OCI-LY1 (cell line): ENCODE data around the gene MAPK11.

Experiments used
- EZH2 ChIP-seq: fragments of 200-600 bp; sonication (generic), shearing (Covaris generic); IDR thresholded peaks from 2 replicates; pipeline ENCODE4 v1.8.0; 2017; ENCODE audit warnings: borderline replicate concordance, mixed run types, mild to moderate bottlenecking, antibody characterized with exemption, low read length, moderate library complexity, mixed read lengths
- TF ChIP-seq, protein P1 (sequence below): fragments of 200-600 bp; sonication (generic), shearing (Covaris generic); IDR thresholded peaks from 2 replicates; pipeline ENCODE4 v1.5.1; 2017; ENCODE audit warnings: mild to moderate bottlenecking, antibody characterized with exemption, low read length, moderate library complexity, mixed read lengths

DNA sequence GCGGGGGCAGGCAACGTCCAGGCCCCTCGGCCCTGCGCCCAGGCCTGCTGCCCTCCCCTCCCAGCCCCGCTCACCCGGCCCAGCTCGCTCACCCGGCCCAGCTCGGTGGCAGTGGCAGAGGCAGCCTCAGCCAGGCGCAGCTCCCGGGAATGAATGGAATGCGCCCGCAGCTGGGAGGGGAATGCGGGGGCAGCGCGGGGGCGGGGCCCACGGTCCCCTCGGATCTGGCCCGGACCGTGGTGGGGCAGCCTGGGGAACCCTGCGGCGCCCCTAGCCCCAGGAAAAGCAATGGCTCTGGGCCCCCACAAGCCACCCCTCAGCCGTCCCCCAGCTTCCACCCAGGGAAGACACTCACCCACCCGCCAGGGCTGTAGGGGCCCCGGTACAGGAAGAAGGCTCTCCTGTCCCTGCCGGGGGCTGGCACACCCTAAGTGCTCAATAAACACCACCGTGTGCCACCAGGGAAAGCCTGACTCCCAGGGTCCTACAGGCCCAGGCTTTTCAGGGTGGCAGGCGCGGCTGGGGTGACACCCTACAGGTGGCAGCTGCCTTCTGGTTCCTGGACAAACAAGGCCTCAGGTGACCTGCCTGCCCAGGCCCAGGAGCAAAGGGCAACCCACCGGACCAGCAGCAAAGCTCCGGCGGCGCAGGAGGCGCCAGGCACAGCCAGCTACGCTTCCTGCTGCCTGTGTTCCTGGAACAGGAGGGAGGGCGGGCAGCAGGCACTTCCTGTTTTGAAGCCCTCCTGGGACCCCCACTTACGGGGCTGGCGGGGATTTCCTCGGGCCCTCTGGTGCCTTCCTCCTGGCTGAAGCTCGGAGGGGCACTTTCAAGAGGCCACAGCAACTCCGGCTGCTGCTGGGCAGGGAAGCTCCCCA, 23.5 kb upstream of the MAPK11 start:
- TF ChIP-seq, protein P1, sequence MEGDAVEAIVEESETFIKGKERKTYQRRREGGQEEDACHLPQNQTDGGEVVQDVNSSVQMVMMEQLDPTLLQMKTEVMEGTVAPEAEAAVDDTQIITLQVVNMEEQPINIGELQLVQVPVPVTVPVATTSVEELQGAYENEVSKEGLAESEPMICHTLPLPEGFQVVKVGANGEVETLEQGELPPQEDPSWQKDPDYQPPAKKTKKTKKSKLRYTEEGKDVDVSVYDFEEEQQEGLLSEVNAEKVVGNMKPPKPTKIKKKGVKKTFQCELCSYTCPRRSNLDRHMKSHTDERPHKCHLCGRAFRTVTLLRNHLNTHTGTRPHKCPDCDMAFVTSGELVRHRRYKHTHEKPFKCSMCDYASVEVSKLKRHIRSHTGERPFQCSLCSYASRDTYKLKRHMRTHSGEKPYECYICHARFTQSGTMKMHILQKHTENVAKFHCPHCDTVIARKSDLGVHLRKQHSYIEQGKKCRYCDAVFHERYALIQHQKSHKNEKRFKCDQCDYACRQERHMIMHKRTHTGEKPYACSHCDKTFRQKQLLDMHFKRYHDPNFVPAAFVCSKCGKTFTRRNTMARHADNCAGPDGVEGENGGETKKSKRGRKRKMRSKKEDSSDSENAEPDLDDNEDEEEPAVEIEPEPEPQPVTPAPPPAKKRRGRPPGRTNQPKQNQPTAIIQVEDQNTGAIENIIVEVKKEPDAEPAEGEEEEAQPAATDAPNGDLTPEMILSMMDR, result no peak
- TF ChIP-seq EZH2, result no peak
